ENCODE data around the gene GPR78. TPM values are rescaled to one million over a fixed set of nuclear protein-coding genes. Genes with fewer than 3 reads are reported as not detected.

GPR78 gene
- total and polyA plus RNA-seq, 2 of the 8 experiments (the other 6 are each of a cell fraction or from before 2014, with no cell fraction given), result 1.0 to 3.0 TPM

DNA sequence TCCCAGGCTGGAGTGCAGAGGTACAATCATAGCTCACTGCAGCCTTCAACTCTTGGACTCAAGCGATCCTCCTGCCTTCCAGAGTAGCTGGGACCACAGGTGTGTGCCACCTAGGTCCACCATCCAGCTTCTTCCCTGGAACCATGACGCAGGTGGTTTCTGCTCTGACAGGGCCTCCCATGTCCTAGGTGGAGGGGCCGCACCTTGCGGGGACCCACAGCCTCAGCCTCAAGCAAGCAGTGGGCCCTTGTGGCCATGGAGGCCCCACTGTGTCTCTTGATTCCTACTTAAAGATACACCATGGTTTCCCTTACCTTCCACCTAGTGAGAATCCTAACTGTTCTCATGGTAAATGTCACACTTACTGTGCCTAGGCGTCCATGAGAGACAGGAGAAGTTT is 6.9 kb upstream of the GPR78 start:
- no peak overlapping the region for H2BK5ac ChIP-seq (ENCODE audit: low read depth, low read length)
- H2BK15ac ChIP-seq (ENCODE audit: low read length), result 0 out of 2 replicates have a peak overlapping the region, but pooled peaks have one; percentile 2
- FAIRE-seq (no peak), DNase-seq (ENCODE audit: low read depth in 1 of 2, low spot score in 2 of 2) (no peak)
- H2BK20ac ChIP-seq (ENCODE audit: low read length), result 0 out of 2 replicates have a peak overlapping the region, but pooled peaks have one; percentile 64
- no peak overlapping the region for H2AK5ac ChIP-seq (ENCODE audit: low read depth, low read length)
- H3K36me3 ChIP-seq (ENCODE audit: control insufficient read depth in 2 of 4, insufficient read depth in 4 of 4, low read length in 3 of 4), result no peaks in the 10 kb centered on the region
- no peaks in the 10 kb centered on the region for H4K20me1 ChIP-seq (replicated peaks in 1 of 2; ENCODE audit: control insufficient read depth in 1 of 2, insufficient read depth in 2 of 2, low read length in 2 of 2)
- no peak overlapping the region for H2BK120ac ChIP-seq (replicated peaks; ENCODE audit: low read depth, low read length)
- no peak overlapping the region for H3K4me2 ChIP-seq (ENCODE audit: insufficient read depth in 1 of 2, low read depth in 2 of 2, low read length in 2 of 2)
- no peak overlapping the region for H2BK12ac ChIP-seq (ENCODE audit: low read depth, low read length)
- H3K23me2 ChIP-seq (ENCODE audit: low read depth, low read length), result peaks cover 2% of the 10 kb centered on the region; the same call in 1 of the 2 replicates
- no peak overlapping the region for H3K56ac ChIP-seq (replicated peaks; ENCODE audit: insufficient read length, low read depth, low read length)
- peaks cover 0 to 15% (median 2%) of the 10 kb centered on the region in 4 experiments; a peak in 3 of 7 replicates for H3K4me1 ChIP-seq (replicated peaks in 1 of 4; ENCODE audit: control insufficient read depth in 3 of 4, insufficient read depth in 4 of 4, low read length in 3 of 4)
- no peak overlapping the region for H4K91ac ChIP-seq (replicated peaks; ENCODE audit: insufficient read length, low read length)
- H3K23ac ChIP-seq (ENCODE audit: insufficient read length), result no peak overlapping the region
- H3K18ac ChIP-seq (ENCODE audit: extremely low read depth, low read length), result no peak overlapping the region
- no peaks in the 10 kb centered on the region for H3K79me2 ChIP-seq (ENCODE audit: control insufficient read depth in 1 of 2, insufficient read depth in 2 of 2, low read length in 2 of 2)
- no peak overlapping the region for H4K5ac ChIP-seq (ENCODE audit: insufficient read length, low read depth, low read length)
- ChIA-PET CTCF (ENCODE audit: partially characterized antibody) (interaction anchor here (1.2 to 1.3 kb wide), 2 partner anchors 13 to 107 kb away, joined by 3 to 4 read pairs; no protein-coding TSS in a partner anchor), POLR2A (ENCODE audit: partially characterized antibody) (interaction anchor here (1.9 kb wide), 1 partner anchor 12 kb away, joined by 6 read pairs; no protein-coding TSS in a partner anchor)
- no peak overlapping the region for H3K27ac ChIP-seq (ENCODE audit: low read depth, low read length)
- 89% methylated on average over 5 of the region's 5 CpGs; no CpG with 5 or more reads in 1 of the 2 experiments for WGBS, 2 experiments (ENCODE audit: extremely low coverage in 1 of 2, insufficient coverage in 1 of 2, insufficient read length in 1 of 2, insufficient replicate concordance in 2 of 2, low coverage in 1 of 2, low lambda C conversion rate in 2 of 2, missing lambda C conversion rate in 1 of 2)
- no peak overlapping the region for H3K4ac ChIP-seq (replicated peaks; ENCODE audit: insufficient read length, low read depth, low read length)
- no peak overlapping the region for H2AFZ ChIP-seq (ENCODE audit: low read length)
- H3K27me3 ChIP-seq (replicated peaks in 1 of 4; ENCODE audit: control insufficient read depth in 3 of 4, extremely low read depth in 1 of 4, insufficient read depth in 3 of 4, low read length in 3 of 4), result no peaks in the 10 kb centered on the region; a peak in 1 of 7 replicates
- no peak overlapping the region for H3K14ac ChIP-seq (ENCODE audit: insufficient read length)
- no peak overlapping the region for H4K8ac ChIP-seq (ENCODE audit: extremely low read depth, insufficient read depth, low read length)
- H3K4me3 ChIP-seq (ENCODE audit: extremely low read depth in 1 of 4, insufficient read depth in 2 of 4, low read depth in 3 of 4, low read length in 4 of 4), result no peak overlapping the region
- TF ChIP-seq SP1 (IDR thresholded peaks at IDR 0.05; ENCODE audit: low read depth, low read length) (no peak), EZH2 (IDR thresholded peaks at IDR 0.05; ENCODE audit: low read depth, low read length, severe bottlenecking) (no peak), TAF7 (optimal IDR thresholded peaks at IDR 0.05; ENCODE audit: borderline replicate concordance, low read depth, low read length) (no peak)
- H3K9ac ChIP-seq (replicated peaks in 1 of 4; ENCODE audit: extremely low read depth in 1 of 4, low read depth in 3 of 4, low read length in 3 of 4), result no peak overlapping the region
- H3K9me3 ChIP-seq (ENCODE audit: insufficient read depth in 2 of 2, low read depth in 1 of 2, low read length in 1 of 2), result no peaks in the 10 kb centered on the region
- no peaks in the 10 kb centered on the region for H3K79me1 ChIP-seq (ENCODE audit: low read depth, low read length)

Measured in H1 (cell line).